HG03558 (cell line): ENCODE measurements around the gene CLEC2A.
"Not testable (repeated sequence)": the region's sequence is repeated elsewhere in the genome, so short reads cannot be mapped to it uniquely, and the experiment has no call there.

ENCODE experiments used
- ATAC-seq: cut with Tn5 transposase; IDR thresholded peaks from one replicate; pipeline ENCODE4 v1.9.1; 2021; ENCODE audit warnings: moderate number of reproducible peaks; ENCODE audit not compliant: unreplicated experiment; ENCODE audit errors: extremely low read depth

CLEC2A gene

GRCh38 chr12:9888665-9889273 is 43.4 kb downstream of the CLEC2A start:
- ATAC-seq, result no peak

GRCh38 chr12:9883175-9883574 is 49.0 kb downstream of the CLEC2A start:
- ATAC-seq, result no peak

- ATAC-seq, result no peak
Observed at GRCh38 chr12:9881988-9882387, 50.2 kb downstream of the CLEC2A start.

GRCh38 chr12:9881246-9881645 is 50.9 kb downstream of the CLEC2A start, which contains the start of gene KLRF2:
KLRF2 (plus strand) TSS chr12:9881489; CDS start chr12:9881596, 107 bp downstream.
- no peak for ATAC-seq

- ATAC-seq, result no peak
Observed at GRCh38 chr12:9880532-9881078, 51.6 kb downstream of the CLEC2A start.

GRCh38 chr12:9876120-9876519 is 56.0 kb downstream of the CLEC2A start:
- not testable (repeated sequence) for ATAC-seq

- no peak for ATAC-seq
Observed at GRCh38 chr12:9872742-9873141, 59.4 kb downstream of the CLEC2A start.

- ATAC-seq, result no peak
Observed at GRCh38 chr12:9872162-9872561, 60.0 kb downstream of the CLEC2A start.

- ATAC-seq, result no peak
Observed at GRCh38 chr12:9870286-9870866, 61.8 kb downstream of the CLEC2A start.

GRCh38 chr12:9869307-9870161 is 62.6 kb downstream of the CLEC2A start, which contains the start of gene CLEC2B:
CLEC2B (minus strand) TSS chr12:9869354.
- ATAC-seq, result peak; percentile 38

- no peak for ATAC-seq
Observed at GRCh38 chr12:9868951-9869306, 63.2 kb downstream of the CLEC2A start.

- ATAC-seq, result no peak
Observed at GRCh38 chr12:9868311-9868801, 63.8 kb downstream of the CLEC2A start.

GRCh38 chr12:9867531-9867930 is 64.6 kb downstream of the CLEC2A start:
- ATAC-seq, result no peak

- no peak for ATAC-seq
Observed at GRCh38 chr12:9866860-9867269, 65.3 kb downstream of the CLEC2A start.

- ATAC-seq, result no peak
Observed at GRCh38 chr12:9864913-9865675, 67.1 kb downstream of the CLEC2A start.
